Kidney epithelial cell (primary cell): ENCODE results near the gene LMBRD1. TPM values are rescaled to one million over a fixed set of nuclear protein-coding genes. Genes with fewer than 3 reads are reported as not detected.

Experiments
- DNase-seq: peaks from one replicate; pipeline ENCODE4 v3.0.0-alpha.2; 2010; ENCODE audit warnings: low read depth
- H3K27me3 ChIP-seq: 2 replicates; pipeline ENCODE4 v1.6.0; 2011; ENCODE audit warnings: low read length; ENCODE audit not compliant: control insufficient read depth, insufficient read depth
- H3K36me3 ChIP-seq: 2 replicates; pipeline ENCODE4 v1.5.1; 2011; ENCODE audit warnings: low read length; ENCODE audit not compliant: control insufficient read depth, insufficient read depth
- H3K4me3 ChIP-seq: 2 replicates; pipeline ENCODE4 v1.5.1; 2011; ENCODE audit warnings: low read depth, mild to moderate bottlenecking, control low read depth, low read length
- CTCF ChIP-seq: IDR thresholded peaks from 2 replicates; pipeline ENCODE4 v1.5.1; 2011; ENCODE audit warnings: mild to moderate bottlenecking, moderate library complexity, low read length, control low read depth, inconsistent platforms; ENCODE audit not compliant: insufficient read depth, poor library complexity, severe bottlenecking
- total RNA-seq: library from RNA; depleted of rRNA; stranded (reverse); fragments of >200 nt; gene quantifications from 2 replicates; pipeline ENCODE4 v1.2.3, GENCODE V29; 2015

LMBRD1 gene
- total RNA-seq, 1 donor from 2014 or later = 33.6 TPM

- no peak overlapping the region for H3K4me3 ChIP-seq
- no peaks in the 10 kb centered on the region for H3K27me3 ChIP-seq
- TF ChIP-seq CTCF = no peak
- no peaks in the 10 kb centered on the region for H3K36me3 ChIP-seq
- no peak for DNase-seq
Measured at GRCh38 chr6:69785697-69786096, 11.1 kb downstream of the LMBRD1 start.

GRCh38 chr6:69784595-69785377 lies 12.0 kb downstream of the LMBRD1 start:
- DNase-seq = no peak
- TF ChIP-seq CTCF = no peak
- Histone ChIP-seq H3K27me3 (no peaks in the 10 kb centered on the region), H3K36me3 (no peaks in the 10 kb centered on the region), H3K4me3 (no peak overlapping the region)

GRCh38 chr6:69783108-69783507 lies 13.7 kb downstream of the LMBRD1 start:
- H3K36me3 ChIP-seq = no peaks in the 10 kb centered on the region
- no peak overlapping the region for H3K4me3 ChIP-seq
- TF ChIP-seq CTCF = no peak
- DNase-seq = no peak
- no peaks in the 10 kb centered on the region for H3K27me3 ChIP-seq

- DNase-seq = no peak
- TF ChIP-seq CTCF = no peak
Measured at GRCh38 chr6:69780585-69781178, 16.1 kb downstream of the LMBRD1 start.

GRCh38 chr6:69775941-69776340 lies 20.9 kb downstream of the LMBRD1 start:
- no peak for TF ChIP-seq CTCF
- H3K4me3 ChIP-seq = no peak overlapping the region
- no peaks in the 10 kb centered on the region for H3K27me3 ChIP-seq
- DNase-seq = no peak
- no peaks in the 10 kb centered on the region for H3K36me3 ChIP-seq

More at GRCh38 chr6:69780585-69781178, 16.1 kb downstream of the LMBRD1 start:
- no peaks in the 10 kb centered on the region for H3K36me3 ChIP-seq
- no peaks in the 10 kb centered on the region for H3K27me3 ChIP-seq
- H3K4me3 ChIP-seq = no peak overlapping the region

- no peaks in the 10 kb centered on the region for H3K27me3 ChIP-seq
- no peaks in the 10 kb centered on the region for H3K36me3 ChIP-seq
- DNase-seq = no peak
- TF ChIP-seq CTCF = no peak
- H3K4me3 ChIP-seq = no peak overlapping the region
Measured at GRCh38 chr6:69775585-69775849, 21.3 kb downstream of the LMBRD1 start.
